Endothelial cell (in vitro differentiated cells): ENCODE data around the gene UBTD2. TPM values are rescaled to one million over a fixed set of nuclear protein-coding genes. Genes with fewer than 3 reads are reported as not detected.

Source experiments
- DNase-seq: peaks from one replicate; pipeline ENCODE4 v3.0.0; 2021; ENCODE audit warnings: low spot score
- H3K27ac Mint-ChIP-seq: one replicate; pipeline ENCODE4 v1.8.0; 2021; ENCODE audit warnings: mixed read lengths, inconsistent platforms; ENCODE audit not compliant: unreplicated experiment
- H3K27me3 Mint-ChIP-seq: one replicate; pipeline ENCODE4 v1.8.0; 2021; ENCODE audit warnings: mild to moderate bottlenecking, moderate library complexity, mixed read lengths, inconsistent platforms; ENCODE audit not compliant: unreplicated experiment
- H3K36me3 Mint-ChIP-seq: one replicate; pipeline ENCODE4 v1.8.0; 2021; ENCODE audit warnings: mild to moderate bottlenecking, low read depth, mixed read lengths, inconsistent platforms; ENCODE audit not compliant: unreplicated experiment
- H3K4me1 Mint-ChIP-seq: one replicate; pipeline ENCODE4 v1.8.0; 2021; ENCODE audit warnings: mild to moderate bottlenecking, mixed read lengths, inconsistent platforms; ENCODE audit not compliant: unreplicated experiment
- H3K4me3 Mint-ChIP-seq: one replicate; pipeline ENCODE4 v1.8.0; 2021; ENCODE audit warnings: mild to moderate bottlenecking, mixed read lengths, inconsistent platforms; ENCODE audit not compliant: unreplicated experiment
- H3K9me3 Mint-ChIP-seq: one replicate; pipeline ENCODE4 v1.8.0; 2021; ENCODE audit warnings: mixed read lengths, inconsistent platforms; ENCODE audit not compliant: unreplicated experiment
- CTCF ChIP-seq: fragments of 200-600 bp; sonication (generic); IDR thresholded peaks from one replicate; pipeline ENCODE4 v1.5.0; 2021; ENCODE audit warnings: antibody characterized with exemption; ENCODE audit not compliant: unreplicated experiment
- total RNA-seq: library from RNA; stranded (reverse); fragmentation: NEBNext Ultra II Directional; extraction: Animal tissue kit (Norgen Biotek cat#: 25700); gene quantifications from one replicate; pipeline ENCODE4 v1.2.1, GENCODE V29; 2021; ENCODE audit not compliant: unreplicated experiment

UBTD2 gene
- total RNA-seq, 1 donor from 2014 or later: 38.8 TPM

- Mint-ChIP-seq H3K4me3 (peak overlapping the region; percentile 16), H3K27ac (peak overlapping the region; percentile 61), H3K9me3 (no peaks in the 10 kb centered on the region), H3K36me3 (peaks cover 9% of the 10 kb centered on the region), H3K27me3 (no peaks in the 10 kb centered on the region), H3K4me1 (peaks cover 46% of the 10 kb centered on the region)
- no peak for TF ChIP-seq CTCF
- no peak for DNase-seq
Measured at GRCh38 chr5:172235132-172235780, 48.3 kb downstream of the UBTD2 start.

GRCh38 chr5:172234031-172234430 lies 49.5 kb downstream of the UBTD2 start:
- TF ChIP-seq CTCF: no peak
- Mint-ChIP-seq H3K27ac (no peak overlapping the region), H3K9me3 (no peaks in the 10 kb centered on the region), H3K36me3 (peaks cover 13% of the 10 kb centered on the region), H3K27me3 (no peaks in the 10 kb centered on the region), H3K4me3 (no peak overlapping the region), H3K4me1 (peaks cover 40% of the 10 kb centered on the region)
- no peak for DNase-seq

GRCh38 chr5:172229904-172230303 lies 53.7 kb downstream of the UBTD2 start:
- TF ChIP-seq CTCF: no peak
- Mint-ChIP-seq H3K9me3 (no peaks in the 10 kb centered on the region), H3K36me3 (peaks cover 14% of the 10 kb centered on the region), H3K4me1 (peaks cover 4% of the 10 kb centered on the region), H3K4me3 (no peak overlapping the region), H3K27ac (no peak overlapping the region), H3K27me3 (no peaks in the 10 kb centered on the region)
- DNase-seq: no peak

GRCh38 chr5:172224996-172225395 lies 58.6 kb downstream of the UBTD2 start:
- Mint-ChIP-seq H3K27me3 (peaks cover 2% of the 10 kb centered on the region), H3K9me3 (no peaks in the 10 kb centered on the region), H3K36me3 (peaks cover 29% of the 10 kb centered on the region), H3K4me1 (no peaks in the 10 kb centered on the region), H3K4me3 (no peak overlapping the region), H3K27ac (no peak overlapping the region)
- TF ChIP-seq CTCF: no peak
- no peak for DNase-seq
